ENCODE measurements around the gene OLAH.

The OLAH gene

GRCh38 chr10:15120523-15120922 is 76.8 kb downstream of the OLAH start:
- no peaks in the 10 kb centered on the region for H3K79me2 ChIP-seq (ENCODE audit: control insufficient read depth, insufficient read depth, low read length)
- H3K4me1 ChIP-seq (ENCODE audit: control insufficient read depth, low read depth, low read length): no peaks in the 10 kb centered on the region
- no peaks in the 10 kb centered on the region for H3K79me1 ChIP-seq (ENCODE audit: low read length)
- no peak overlapping the region for H2BK5ac ChIP-seq (ENCODE audit: low read length)
- no peak overlapping the region for H4K8ac ChIP-seq (ENCODE audit: low read depth, low read length)
- no peak overlapping the region for H3K4me2 ChIP-seq (ENCODE audit: low read length)
- no peak overlapping the region for H3K9ac ChIP-seq (ENCODE audit: low read length)
- H3K18ac ChIP-seq (ENCODE audit: low read length): no peak overlapping the region
- DNase-seq: no peak
- H3K23ac ChIP-seq (ENCODE audit: low read length): no peak overlapping the region
- H3K4ac ChIP-seq (ENCODE audit: low read depth, low read length): no peak overlapping the region
- no peak overlapping the region for H4K5ac ChIP-seq (ENCODE audit: low read length)
- no CpG with 5 or more reads among the region's 5 CpGs for WGBS (ENCODE audit: extremely low coverage, insufficient coverage, low lambda C conversion rate)
- no peak overlapping the region for H3K56ac ChIP-seq (ENCODE audit: low read length)
- no peak overlapping the region for H3K27ac ChIP-seq (ENCODE audit: low read depth, low read length)
- H2BK15ac ChIP-seq (replicated peaks; ENCODE audit: low read depth): no peak overlapping the region
- no peak overlapping the region for H3K4me3 ChIP-seq (ENCODE audit: low read length)
- H2BK120ac ChIP-seq (ENCODE audit: low read depth, low read length): no peak overlapping the region
- H3K27me3 ChIP-seq (ENCODE audit: insufficient read depth, low read length, poor library complexity): no peaks in the 10 kb centered on the region
- no peak overlapping the region for H2AK5ac ChIP-seq (ENCODE audit: low read length)
- no peaks in the 10 kb centered on the region for H3K36me3 ChIP-seq (ENCODE audit: control insufficient read depth, insufficient read depth, low read length)

- H3K4me2 ChIP-seq (ENCODE audit: low read length): no peak overlapping the region
- no peak overlapping the region for H2AK5ac ChIP-seq (ENCODE audit: low read length)
- no peak overlapping the region for H3K9ac ChIP-seq (ENCODE audit: low read length)
- no peaks in the 10 kb centered on the region for H3K27me3 ChIP-seq (ENCODE audit: insufficient read depth, low read length, poor library complexity)
- no peak overlapping the region for H2BK15ac ChIP-seq (replicated peaks; ENCODE audit: low read depth)
- no peak overlapping the region for H3K4ac ChIP-seq (ENCODE audit: low read depth, low read length)
- H2BK5ac ChIP-seq (ENCODE audit: low read length): no peak overlapping the region
- H3K79me1 ChIP-seq (ENCODE audit: low read length): no peaks in the 10 kb centered on the region
- no peak overlapping the region for H4K5ac ChIP-seq (ENCODE audit: low read length)
- no peaks in the 10 kb centered on the region for H3K4me1 ChIP-seq (ENCODE audit: control insufficient read depth, low read depth, low read length)
- no peak overlapping the region for H4K8ac ChIP-seq (ENCODE audit: low read depth, low read length)
- DNase-seq: no peak
- no peak overlapping the region for H2BK120ac ChIP-seq (ENCODE audit: low read depth, low read length)
- no peaks in the 10 kb centered on the region for H3K36me3 ChIP-seq (ENCODE audit: control insufficient read depth, insufficient read depth, low read length)
- H3K79me2 ChIP-seq (ENCODE audit: control insufficient read depth, insufficient read depth, low read length): no peaks in the 10 kb centered on the region
- no peak overlapping the region for H3K27ac ChIP-seq (ENCODE audit: low read depth, low read length)
- no peak overlapping the region for H3K18ac ChIP-seq (ENCODE audit: low read length)
- H3K56ac ChIP-seq (ENCODE audit: low read length): no peak overlapping the region
- no CpG with 5 or more reads among the region's 1 CpG for WGBS (ENCODE audit: extremely low coverage, insufficient coverage, low lambda C conversion rate)
- no peak overlapping the region for H3K23ac ChIP-seq (ENCODE audit: low read length)
- H3K4me3 ChIP-seq (ENCODE audit: low read length): no peak overlapping the region
Measured at GRCh38 chr10:15121707-15122106, 78.0 kb downstream of the OLAH start.

GRCh38 chr10:15122477-15123030 is 78.8 kb downstream of the OLAH start:
- H3K79me1 ChIP-seq (ENCODE audit: low read length): no peaks in the 10 kb centered on the region
- no peak overlapping the region for H2AK5ac ChIP-seq (ENCODE audit: low read length)
- H2BK120ac ChIP-seq (ENCODE audit: low read depth, low read length): no peak overlapping the region
- no peak overlapping the region for H3K4ac ChIP-seq (ENCODE audit: low read depth, low read length)
- no peak overlapping the region for H3K9ac ChIP-seq (ENCODE audit: low read length)
- no peak overlapping the region for H3K56ac ChIP-seq (ENCODE audit: low read length)
- no peak overlapping the region for H3K18ac ChIP-seq (ENCODE audit: low read length)
- H2BK15ac ChIP-seq (replicated peaks; ENCODE audit: low read depth): no peak overlapping the region
- H4K5ac ChIP-seq (ENCODE audit: low read length): no peak overlapping the region
- H3K79me2 ChIP-seq (ENCODE audit: control insufficient read depth, insufficient read depth, low read length): no peaks in the 10 kb centered on the region
- no CpG with 5 or more reads among the region's 9 CpGs for WGBS (ENCODE audit: extremely low coverage, insufficient coverage, low lambda C conversion rate)
- no peak for DNase-seq
- H3K27ac ChIP-seq (ENCODE audit: low read depth, low read length): no peak overlapping the region
- H3K4me2 ChIP-seq (ENCODE audit: low read length): no peak overlapping the region
- no peak overlapping the region for H4K8ac ChIP-seq (ENCODE audit: low read depth, low read length)
- no peaks in the 10 kb centered on the region for H3K27me3 ChIP-seq (ENCODE audit: insufficient read depth, low read length, poor library complexity)
- no peak overlapping the region for H2BK5ac ChIP-seq (ENCODE audit: low read length)
- no peaks in the 10 kb centered on the region for H3K36me3 ChIP-seq (ENCODE audit: control insufficient read depth, insufficient read depth, low read length)
- H3K4me1 ChIP-seq (ENCODE audit: control insufficient read depth, low read depth, low read length): no peaks in the 10 kb centered on the region
- no peak overlapping the region for H3K4me3 ChIP-seq (ENCODE audit: low read length)
- no peak overlapping the region for H3K23ac ChIP-seq (ENCODE audit: low read length)
